NB4 (cell line): ENCODE results near the gene AGPAT3.

Experiments used
- MYC ChIP-seq: IDR thresholded peaks from 2 replicates; pipeline ENCODE4 v1.6.1; 2011; ENCODE audit warnings: low read depth, low read length
- POLR2A ChIP-seq: IDR thresholded peaks from 2 replicates; pipeline ENCODE4 v1.6.1; 2011; ENCODE audit warnings: mild to moderate bottlenecking; ENCODE audit not compliant: insufficient read length; ENCODE audit errors: extremely low read depth
- TF ChIP-seq, protein P1 (sequence below): IDR thresholded peaks from one replicate; pipeline ENCODE4 v1.5.1; 2012; ENCODE audit warnings: low read depth, low read length
- TF ChIP-seq, protein P2 (sequence below): IDR thresholded peaks from 2 replicates; pipeline ENCODE4 v1.6.1; 2011; ENCODE audit warnings: low read depth, low read length

GRCh38 chr21:43884861-43885417, 19.9 kb downstream of the AGPAT3 start:
- TF ChIP-seq, protein P1, sequence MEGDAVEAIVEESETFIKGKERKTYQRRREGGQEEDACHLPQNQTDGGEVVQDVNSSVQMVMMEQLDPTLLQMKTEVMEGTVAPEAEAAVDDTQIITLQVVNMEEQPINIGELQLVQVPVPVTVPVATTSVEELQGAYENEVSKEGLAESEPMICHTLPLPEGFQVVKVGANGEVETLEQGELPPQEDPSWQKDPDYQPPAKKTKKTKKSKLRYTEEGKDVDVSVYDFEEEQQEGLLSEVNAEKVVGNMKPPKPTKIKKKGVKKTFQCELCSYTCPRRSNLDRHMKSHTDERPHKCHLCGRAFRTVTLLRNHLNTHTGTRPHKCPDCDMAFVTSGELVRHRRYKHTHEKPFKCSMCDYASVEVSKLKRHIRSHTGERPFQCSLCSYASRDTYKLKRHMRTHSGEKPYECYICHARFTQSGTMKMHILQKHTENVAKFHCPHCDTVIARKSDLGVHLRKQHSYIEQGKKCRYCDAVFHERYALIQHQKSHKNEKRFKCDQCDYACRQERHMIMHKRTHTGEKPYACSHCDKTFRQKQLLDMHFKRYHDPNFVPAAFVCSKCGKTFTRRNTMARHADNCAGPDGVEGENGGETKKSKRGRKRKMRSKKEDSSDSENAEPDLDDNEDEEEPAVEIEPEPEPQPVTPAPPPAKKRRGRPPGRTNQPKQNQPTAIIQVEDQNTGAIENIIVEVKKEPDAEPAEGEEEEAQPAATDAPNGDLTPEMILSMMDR, result no peak
- no peak for TF ChIP-seq POLR2A
- TF ChIP-seq, protein P2, sequence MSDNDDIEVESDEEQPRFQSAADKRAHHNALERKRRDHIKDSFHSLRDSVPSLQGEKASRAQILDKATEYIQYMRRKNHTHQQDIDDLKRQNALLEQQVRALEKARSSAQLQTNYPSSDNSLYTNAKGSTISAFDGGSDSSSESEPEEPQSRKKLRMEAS, result no peak
- TF ChIP-seq MYC, result no peak
